Astrocyte of the cerebellum (primary cell): Measurements from ENCODE around the gene GPR61.
A peak's percentile ranks its signal among the peaks of the same experiment; 100 is the strongest.

Experiments
- DNase-seq: peaks from one replicate; pipeline ENCODE4 v3.0.0-alpha.2; 2011; ENCODE audit warnings: low read depth
- H3K4me3 ChIP-seq: 2 replicates; pipeline ENCODE4 v1.5.1; 2011; ENCODE audit warnings: mild to moderate bottlenecking, low read depth, low read length, moderate library complexity
- in situ Hi-C: cut with HindIII; loops from 2 replicates; pipeline ENCODE4 v1.10.0; 2017; ENCODE audit warnings: low sequenced_read_pairs
- TF ChIP-seq, protein P1 (sequence below): IDR thresholded peaks from 2 replicates; pipeline ENCODE4 v1.5.1; 2012; ENCODE audit warnings: low read length, low read depth, moderate library complexity, mild to moderate bottlenecking; ENCODE audit errors: missing control alignments

The GPR61 gene

DNA sequence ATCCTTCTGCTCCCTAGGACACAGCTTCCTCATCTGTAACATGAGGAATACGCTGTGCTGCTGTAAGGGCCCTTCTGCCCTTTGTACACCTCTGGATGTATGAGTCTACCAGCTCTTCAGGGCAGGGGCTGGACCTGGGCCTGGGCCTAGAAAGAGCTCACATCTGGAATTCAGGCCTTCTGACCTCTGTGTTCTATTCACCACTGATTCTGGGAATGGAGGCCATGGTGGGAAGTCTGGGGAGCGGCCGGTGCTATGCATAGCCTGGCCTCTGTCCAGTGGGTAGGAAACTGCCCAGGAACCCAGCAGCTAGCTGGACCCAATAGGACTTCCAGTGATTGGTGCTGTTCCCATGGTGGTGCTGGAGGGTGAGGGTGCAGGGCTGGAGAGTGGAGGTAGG lies 11.0 kb upstream of the GPR61 start:
- no peak for DNase-seq
- TF ChIP-seq, protein P1, sequence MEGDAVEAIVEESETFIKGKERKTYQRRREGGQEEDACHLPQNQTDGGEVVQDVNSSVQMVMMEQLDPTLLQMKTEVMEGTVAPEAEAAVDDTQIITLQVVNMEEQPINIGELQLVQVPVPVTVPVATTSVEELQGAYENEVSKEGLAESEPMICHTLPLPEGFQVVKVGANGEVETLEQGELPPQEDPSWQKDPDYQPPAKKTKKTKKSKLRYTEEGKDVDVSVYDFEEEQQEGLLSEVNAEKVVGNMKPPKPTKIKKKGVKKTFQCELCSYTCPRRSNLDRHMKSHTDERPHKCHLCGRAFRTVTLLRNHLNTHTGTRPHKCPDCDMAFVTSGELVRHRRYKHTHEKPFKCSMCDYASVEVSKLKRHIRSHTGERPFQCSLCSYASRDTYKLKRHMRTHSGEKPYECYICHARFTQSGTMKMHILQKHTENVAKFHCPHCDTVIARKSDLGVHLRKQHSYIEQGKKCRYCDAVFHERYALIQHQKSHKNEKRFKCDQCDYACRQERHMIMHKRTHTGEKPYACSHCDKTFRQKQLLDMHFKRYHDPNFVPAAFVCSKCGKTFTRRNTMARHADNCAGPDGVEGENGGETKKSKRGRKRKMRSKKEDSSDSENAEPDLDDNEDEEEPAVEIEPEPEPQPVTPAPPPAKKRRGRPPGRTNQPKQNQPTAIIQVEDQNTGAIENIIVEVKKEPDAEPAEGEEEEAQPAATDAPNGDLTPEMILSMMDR: no peak
- in situ Hi-C loops: no loop called here
- no peak overlapping the region for H3K4me3 ChIP-seq

DNA sequence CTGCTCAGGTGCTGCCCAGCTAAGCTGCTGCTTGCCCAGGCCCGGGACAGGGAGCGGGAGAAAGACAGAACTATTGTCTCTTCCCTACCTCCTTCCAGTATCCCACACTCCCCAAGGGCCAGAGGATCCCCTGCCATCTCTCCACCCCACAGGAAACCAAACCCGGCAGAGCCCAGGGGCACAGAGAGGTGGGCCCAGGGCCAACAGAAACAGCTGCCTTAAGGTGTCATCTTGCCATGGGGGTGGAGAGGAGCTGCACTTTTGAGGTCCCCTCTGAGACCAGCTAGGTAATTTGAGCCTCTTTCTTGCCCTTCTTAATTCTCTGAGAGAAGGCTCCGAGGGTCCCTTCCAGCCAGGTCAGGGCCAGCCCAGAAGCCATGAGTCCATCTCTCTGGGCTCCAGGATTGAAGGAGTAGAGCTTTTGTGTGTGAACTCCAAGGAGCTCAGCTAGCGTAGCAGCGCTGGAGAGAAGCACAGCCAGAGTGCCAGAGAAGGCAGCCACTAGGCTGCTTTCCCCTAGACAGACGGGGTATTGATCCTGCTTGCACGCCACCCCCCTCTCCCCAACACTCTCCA lies 9.7 kb upstream of the GPR61 start:
- in situ Hi-C loops: loop anchor here (10.0 kb wide), 1 partner anchor 115 kb away; no protein-coding TSS in a partner anchor

DNA sequence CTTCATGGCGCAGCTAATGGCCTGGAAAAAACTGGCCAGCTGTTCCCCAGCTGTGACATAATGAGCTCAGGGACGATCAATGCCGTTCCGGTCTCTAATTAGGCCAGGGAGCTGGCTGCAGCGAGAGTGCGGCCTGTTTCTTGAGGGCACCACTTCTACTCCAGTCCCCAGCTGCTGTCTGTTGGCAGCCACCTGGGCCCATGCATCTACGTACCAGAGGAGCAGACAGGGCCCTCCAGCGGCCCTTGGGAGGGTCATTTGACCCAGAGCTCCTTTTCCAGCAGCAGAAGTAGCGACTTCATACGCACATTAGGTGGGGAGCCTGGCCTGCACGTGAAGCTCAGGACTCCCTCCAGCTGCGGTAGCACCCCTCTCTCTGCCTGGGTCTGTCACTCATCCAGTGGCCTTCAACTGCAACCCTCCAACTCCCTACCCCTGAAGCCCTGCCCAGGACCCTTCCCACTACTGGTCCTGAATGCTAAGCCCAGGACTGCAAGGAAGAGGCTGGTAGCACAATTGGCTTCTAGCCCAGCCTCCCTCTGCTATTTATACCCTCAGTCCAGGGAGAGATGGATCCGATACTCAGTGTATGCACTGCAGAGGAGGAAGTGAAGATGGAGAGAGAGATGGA lies 9.1 kb upstream of the GPR61 start:
- in situ Hi-C loops: loop anchor here (10.0 kb wide), 1 partner anchor 114 kb away; no protein-coding TSS in a partner anchor
- DNase-seq: no peak
- H3K4me3 ChIP-seq: no peak overlapping the region
- TF ChIP-seq, protein P1: no peak

More for the DNA sequence above, 9.7 kb upstream of the GPR61 start:
- no peak for DNase-seq
- TF ChIP-seq, protein P1: no peak
- no peak overlapping the region for H3K4me3 ChIP-seq

DNA sequence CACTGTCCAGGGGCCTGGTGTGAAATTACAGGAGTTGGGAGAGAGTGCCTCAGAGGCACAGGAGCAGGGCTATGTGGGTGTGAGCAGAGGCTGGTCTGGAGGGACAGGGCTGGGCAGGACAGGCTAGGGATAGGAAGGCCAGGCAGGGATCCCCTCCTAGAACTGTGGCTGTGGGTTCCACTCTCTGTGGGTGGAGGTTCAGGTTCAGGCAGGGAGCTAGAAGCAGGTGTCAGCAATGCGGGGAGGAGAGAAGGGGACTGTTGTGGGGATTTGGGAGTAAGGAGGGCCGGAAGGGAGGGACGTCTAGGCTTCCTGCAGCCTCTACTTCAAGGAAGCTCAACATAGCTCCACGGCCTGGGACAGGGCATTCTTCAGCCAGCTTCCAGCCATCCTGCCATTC lies 8.3 kb upstream of the GPR61 start:
- no peak overlapping the region for H3K4me3 ChIP-seq
- TF ChIP-seq, protein P1: no peak
- in situ Hi-C loops: loop anchor here (10.0 kb wide), 1 partner anchor 113 kb away; no protein-coding TSS in a partner anchor
- no peak for DNase-seq

DNA sequence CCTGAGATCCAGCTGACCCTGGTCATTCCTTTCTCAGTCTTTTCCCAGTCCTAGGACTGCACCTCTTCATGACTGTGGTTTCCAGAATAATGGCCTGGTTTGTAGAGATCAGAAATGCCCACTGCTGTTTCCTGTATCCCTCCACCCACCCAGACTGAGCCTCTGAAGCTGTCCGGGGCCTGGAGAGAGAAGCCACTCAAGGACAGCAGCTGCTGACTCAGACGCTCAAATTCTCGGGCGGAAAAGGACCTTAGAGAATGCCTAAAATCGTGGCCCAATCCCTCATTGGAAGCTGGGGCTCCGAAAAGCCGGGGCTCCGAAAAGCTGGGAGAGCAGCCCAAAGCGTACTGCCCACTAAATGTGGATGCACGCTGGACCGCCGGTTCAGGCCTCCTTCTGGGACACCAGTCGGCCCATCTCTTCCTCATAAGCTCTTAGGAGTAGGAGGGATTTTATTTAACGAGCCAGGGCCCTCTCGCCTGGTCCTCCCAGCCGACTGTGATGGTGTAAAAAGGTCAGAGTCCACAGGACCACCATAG lies 7.8 kb upstream of the GPR61 start:
- TF ChIP-seq, protein P1: no peak
- in situ Hi-C loops: loop anchor here (10.0 kb wide), 1 partner anchor 113 kb away; no protein-coding TSS in a partner anchor
- no peak for DNase-seq
- H3K4me3 ChIP-seq: no peak overlapping the region

DNA sequence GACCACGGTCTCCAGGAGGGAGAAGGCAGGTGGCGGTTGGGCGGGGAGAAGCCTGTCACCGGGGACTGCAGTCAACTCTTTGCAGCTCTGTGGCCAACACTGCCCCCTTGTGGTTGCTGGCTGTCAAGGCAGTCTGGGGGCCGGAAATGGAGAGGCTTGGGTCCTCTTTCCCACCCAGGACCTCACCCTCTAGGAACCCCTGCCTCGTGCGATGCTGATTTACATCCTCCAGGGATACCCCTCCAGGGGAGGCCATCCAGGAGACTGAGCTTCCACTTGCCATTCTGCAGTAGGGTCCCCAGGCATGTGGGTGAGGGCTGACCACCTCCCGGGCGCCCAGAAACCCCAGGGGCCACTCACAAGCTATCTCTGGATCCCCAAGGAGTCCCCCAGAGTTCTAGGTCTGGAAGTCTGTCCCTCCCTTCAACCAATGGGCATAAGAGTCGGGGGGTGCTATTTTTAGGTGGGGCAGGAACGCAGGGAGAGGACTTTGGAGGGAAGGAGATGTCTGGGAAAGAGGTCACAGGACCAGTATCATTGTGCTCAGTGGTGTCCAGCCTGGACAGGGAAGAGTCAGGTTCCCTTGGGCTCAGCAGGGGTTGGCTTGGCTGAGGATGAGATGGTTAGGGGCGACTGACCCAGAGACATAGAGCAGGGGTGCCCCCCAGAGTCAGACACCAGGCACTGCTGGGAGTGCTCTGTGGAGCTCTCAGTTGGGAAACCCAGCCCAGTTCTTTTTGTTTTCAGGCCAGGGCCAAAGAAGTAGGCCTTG lies 7.1 kb upstream of the GPR61 start:
- TF ChIP-seq, protein P1: peak; percentile 97
- H3K4me3 ChIP-seq: no peak overlapping the region
- in situ Hi-C loops: loop anchor here (10.0 kb wide), 1 partner anchor 112 kb away; no protein-coding TSS in a partner anchor
- peak; percentile 31 for DNase-seq
